Common myeloid progenitor, CD34-positive (primary cell): Measurements from ENCODE around the gene EPHB1.

ENCODE experiments used
- CTCF ChIA-PET: fragments of 350-600 bp; sonication (Branson Sonifier 250); formaldehyde crosslinking; loops from one replicate; lab custom pipeline; 2021; ENCODE audit warnings: antibody characterized with exemption; lab: Charles Lee
- POLR2A ChIA-PET: fragments of 350-600 bp; sonication (Branson Sonifier 250); formaldehyde crosslinking; loops from one replicate; lab custom pipeline; 2021; ENCODE audit warnings: antibody characterized with exemption; lab: Charles Lee
- DNase-seq, 3 donors: peaks; one replicate each; pipeline versions ENCODE4 v3.0.0 to v3.0.0-alpha.2; 2013
- H3K27ac ChIP-seq, 2 experiments: 1 replicate in 1 of 2; 2 replicates in 1 of 2; pipeline ENCODE4 v1.7.0; 2013; ENCODE audit warnings: inconsistent platforms in 2 of 2, low read length in 2 of 2, mild to moderate bottlenecking in 2 of 2, low read depth in 1 of 2, moderate library complexity in 1 of 2; ENCODE audit not compliant: severe bottlenecking in 2 of 2, insufficient read depth in 1 of 2, poor library complexity in 1 of 2
- H3K27me3 ChIP-seq, 5 experiments: replicated peaks in 2 of 5; 1 replicate in 3 of 5; 2 replicates in 2 of 5; pipeline versions ENCODE4 v1.6.1 to v1.7.0; 2013; ENCODE audit warnings: low read length in 4 of 5, mild to moderate bottlenecking in 2 of 5, moderate library complexity in 2 of 5, inconsistent platforms in 1 of 5; ENCODE audit not compliant: insufficient read depth in 5 of 5, control insufficient read depth in 4 of 5
- H3K36me3 ChIP-seq, 4 experiments: 1 replicate in 2 of 4; 2 replicates in 2 of 4; pipeline versions ENCODE4 v1.6.1 to v1.7.0; 2013; ENCODE audit warnings: low read length in 3 of 4, control low read depth in 1 of 4, mild to moderate bottlenecking in 1 of 4; ENCODE audit not compliant: control insufficient read depth in 4 of 4, insufficient read depth in 4 of 4
- H3K4me1 ChIP-seq, 4 experiments: 1 replicate in 3 of 4; 2 replicates in 1 of 4; pipeline versions ENCODE4 v1.6.1 to v1.7.1; 2013; ENCODE audit warnings: low read length in 3 of 4, mild to moderate bottlenecking in 3 of 4, control low read depth in 1 of 4, inconsistent platforms in 1 of 4, moderate library complexity in 1 of 4; ENCODE audit not compliant: control insufficient read depth in 4 of 4, insufficient read depth in 4 of 4; ENCODE audit errors: control extremely low read depth in 1 of 4
- H3K4me3 ChIP-seq, 7 experiments: 1 replicate in 4 of 7; 2 replicates in 3 of 7; pipeline versions ENCODE4 v1.5.1 to v1.7.0; 2013; ENCODE audit warnings: mild to moderate bottlenecking in 7 of 7, low read length in 6 of 7, moderate library complexity in 6 of 7, inconsistent platforms in 2 of 7, low read depth in 2 of 7, control low read depth in 1 of 7; ENCODE audit not compliant: insufficient read depth in 4 of 7, control insufficient read depth in 1 of 7; ENCODE audit errors: extremely low read depth in 1 of 7
- H3K9me3 ChIP-seq, 5 experiments: 1 replicate in 4 of 5; 2 replicates in 1 of 5; pipeline versions ENCODE4 v1.6.1 to v1.7.1; 2013; ENCODE audit warnings: low read length in 4 of 5, mild to moderate bottlenecking in 2 of 5, inconsistent platforms in 1 of 5, low read depth in 1 of 5, moderate library complexity in 1 of 5; ENCODE audit not compliant: control insufficient read depth in 4 of 5, insufficient read depth in 2 of 5; ENCODE audit errors: control extremely low read depth in 1 of 5
- WGBS: methylation state at CpG from one replicate; pipeline ENCODE4 v1.1.5; 2013; ENCODE audit not compliant: insufficient coverage; 5-methylcytosine and 5-hydroxymethylcytosine counted together

Gene EPHB1

DNA sequence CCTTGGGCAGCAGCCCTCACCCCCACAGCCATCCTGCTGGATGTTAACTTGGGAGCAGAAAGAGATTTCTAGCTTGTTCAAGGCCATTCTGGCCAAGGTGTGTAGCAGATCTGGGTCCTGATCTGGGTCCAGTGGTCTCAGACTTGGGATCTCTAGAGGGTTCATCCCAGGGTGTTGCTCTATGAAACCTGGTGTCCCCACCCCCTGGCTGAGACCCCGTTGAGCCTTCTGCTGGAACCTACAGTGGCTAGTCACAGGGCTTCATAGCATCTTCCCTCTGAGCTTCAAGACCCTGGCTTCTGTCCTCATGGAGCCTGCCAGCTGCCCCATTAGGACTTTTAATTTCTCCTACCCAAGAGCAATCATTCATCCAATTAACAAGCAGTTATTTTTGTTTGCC lies 64.3 kb downstream of the EPHB1 start:
- no peak for DNase-seq
- H3K27me3 ChIP-seq: no peaks in the 10 kb centered on the region
- no peaks in the 10 kb centered on the region for H3K9me3 ChIP-seq
- no peaks in the 10 kb centered on the region for H3K36me3 ChIP-seq
- ChIA-PET CTCF (interaction anchor here (1.4 to 1.8 kb wide), 2 partner anchors 10 to 644 kb away, joined by 3 to 5 read pairs; no protein-coding TSS in a partner anchor), POLR2A (no interaction called here)
- H3K4me3 ChIP-seq: no peak overlapping the region
- no peak overlapping the region for H3K27ac ChIP-seq
- H3K4me1 ChIP-seq: peaks cover 0 to 5% (median 2%) of the 10 kb centered on the region in 4 experiments
- WGBS: 100% methylated on average over 1 of the region's 1 CpG

DNA sequence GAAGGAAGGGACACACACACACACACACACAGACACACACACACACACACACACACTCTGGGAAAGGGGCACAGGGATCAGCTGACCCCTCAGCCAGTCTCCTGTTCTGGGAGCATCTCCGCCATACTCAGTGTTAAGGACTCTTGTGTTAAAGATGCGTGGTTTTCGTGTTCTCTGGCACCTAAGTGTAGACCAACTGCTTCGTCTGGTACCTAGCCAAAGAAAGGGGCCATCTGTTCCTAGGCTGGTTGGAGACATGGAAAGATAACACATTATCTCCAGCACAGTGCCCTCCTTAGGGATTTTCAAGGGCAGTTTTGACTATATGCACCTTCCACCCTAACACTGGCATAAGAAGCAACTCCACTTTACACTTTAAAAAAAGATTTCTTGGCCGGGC lies 65.1 kb downstream of the EPHB1 start:
- H3K27ac ChIP-seq: no peak overlapping the region
- no peaks in the 10 kb centered on the region for H3K27me3 ChIP-seq
- H3K4me3 ChIP-seq: no peak overlapping the region
- peaks cover 0 to 10% (median 3%) of the 10 kb centered on the region in 4 experiments for H3K4me1 ChIP-seq
- H3K9me3 ChIP-seq: no peaks in the 10 kb centered on the region
- CTCF ChIA-PET: interaction anchor here (1.8 kb wide), 1 partner anchor 644 kb away, joined by 5 read pairs; no protein-coding TSS in a partner anchor
- 98% methylated on average over 4 of the region's 5 CpGs for WGBS
- DNase-seq: no peak
- H3K36me3 ChIP-seq: no peaks in the 10 kb centered on the region
- POLR2A ChIA-PET: no interaction called here

DNA sequence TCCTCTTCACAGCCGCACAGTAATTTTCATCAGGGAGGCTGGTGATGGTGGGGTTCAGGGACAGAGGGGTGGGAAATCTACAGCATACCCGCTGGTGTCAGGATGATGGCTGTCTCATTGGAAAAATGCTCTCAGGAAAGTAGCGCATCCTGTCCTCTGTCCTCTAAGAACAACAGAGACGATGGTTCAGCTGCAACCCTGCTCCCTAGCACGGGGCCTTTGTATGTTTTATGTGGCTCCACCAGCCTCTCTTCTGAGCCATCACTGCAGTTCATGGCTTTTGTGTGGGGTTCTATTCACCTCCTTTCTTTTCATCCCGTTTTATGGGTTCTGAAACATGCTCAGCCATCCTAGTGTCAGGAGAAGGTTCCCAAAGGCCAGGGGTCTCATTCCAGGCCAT lies 68.9 kb downstream of the EPHB1 start:
- H3K4me3 ChIP-seq: no peak overlapping the region
- POLR2A ChIA-PET: no interaction called here
- no peak overlapping the region for H3K27ac ChIP-seq
- peaks cover 0 to 10% (median 3%) of the 10 kb centered on the region in 4 experiments for H3K4me1 ChIP-seq
- CTCF ChIA-PET: no interaction called here
- H3K27me3 ChIP-seq: no peaks in the 10 kb centered on the region
- no peaks in the 10 kb centered on the region for H3K36me3 ChIP-seq
- WGBS: 94% methylated on average over 5 of the region's 6 CpGs
- no peak for DNase-seq
- no peaks in the 10 kb centered on the region for H3K9me3 ChIP-seq

DNA sequence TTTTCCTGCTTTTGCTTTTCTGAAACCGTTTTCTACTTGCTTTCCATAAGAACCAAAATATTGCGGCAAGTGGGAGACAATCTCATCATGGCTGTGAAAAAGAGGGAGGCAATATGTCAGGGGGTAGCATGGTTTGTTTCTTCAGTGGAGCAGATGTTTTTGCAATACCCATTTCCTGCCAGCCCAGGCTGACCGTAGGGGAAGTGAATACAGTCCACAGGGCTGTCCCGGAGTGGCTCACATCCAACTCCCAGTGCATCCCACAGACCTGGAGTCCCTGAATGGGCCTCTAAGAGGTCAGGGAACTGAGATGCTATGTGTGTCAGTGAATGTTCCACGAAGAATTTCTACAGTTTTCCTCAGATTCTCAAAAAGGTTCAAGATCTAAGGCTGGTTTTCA lies 69.6 kb downstream of the EPHB1 start:
- WGBS: 0% methylated on average over 1 of the region's 5 CpGs
- Histone ChIP-seq H3K4me3 (no peak overlapping the region), H3K9me3 (no peaks in the 10 kb centered on the region), H3K27me3 (no peaks in the 10 kb centered on the region), H3K36me3 (no peaks in the 10 kb centered on the region), H3K27ac (no peak overlapping the region), H3K4me1 (peaks cover 0 to 10% (median 3%) of the 10 kb centered on the region in 4 experiments)
- ChIA-PET CTCF (no interaction called here), POLR2A (no interaction called here)
- DNase-seq: peak in 2 of 3 donors; percentile 12 to 23

DNA sequence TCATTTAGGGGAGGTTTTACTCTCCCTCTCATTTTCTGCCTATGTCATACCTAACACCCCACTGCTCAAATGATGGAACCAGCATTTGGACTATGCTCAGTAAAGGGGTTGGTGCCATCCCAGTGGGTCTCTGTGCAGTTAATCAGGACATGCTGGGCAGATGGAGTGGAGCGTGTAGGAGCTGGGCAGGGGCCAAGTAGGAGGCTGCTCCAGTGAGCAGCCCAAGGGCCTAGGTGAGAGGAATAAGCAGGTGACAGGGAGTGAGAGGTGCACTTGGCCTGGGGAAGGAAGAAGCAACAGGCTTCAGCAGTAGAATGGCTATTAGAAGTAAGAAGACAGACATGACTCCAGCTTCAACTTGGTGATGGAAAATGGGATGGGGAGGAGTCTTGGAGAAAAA lies 72.2 kb downstream of the EPHB1 start:
- DNase-seq: no peak
- WGBS: 100% methylated on average over 1 of the region's 1 CpG
- Histone ChIP-seq H3K4me1 (peaks cover 0 to 10% (median 3%) of the 10 kb centered on the region in 4 experiments), H3K4me3 (no peak overlapping the region), H3K27ac (no peak overlapping the region), H3K27me3 (no peaks in the 10 kb centered on the region), H3K9me3 (no peaks in the 10 kb centered on the region), H3K36me3 (no peaks in the 10 kb centered on the region)
- ChIA-PET CTCF (no interaction called here), POLR2A (no interaction called here)

DNA sequence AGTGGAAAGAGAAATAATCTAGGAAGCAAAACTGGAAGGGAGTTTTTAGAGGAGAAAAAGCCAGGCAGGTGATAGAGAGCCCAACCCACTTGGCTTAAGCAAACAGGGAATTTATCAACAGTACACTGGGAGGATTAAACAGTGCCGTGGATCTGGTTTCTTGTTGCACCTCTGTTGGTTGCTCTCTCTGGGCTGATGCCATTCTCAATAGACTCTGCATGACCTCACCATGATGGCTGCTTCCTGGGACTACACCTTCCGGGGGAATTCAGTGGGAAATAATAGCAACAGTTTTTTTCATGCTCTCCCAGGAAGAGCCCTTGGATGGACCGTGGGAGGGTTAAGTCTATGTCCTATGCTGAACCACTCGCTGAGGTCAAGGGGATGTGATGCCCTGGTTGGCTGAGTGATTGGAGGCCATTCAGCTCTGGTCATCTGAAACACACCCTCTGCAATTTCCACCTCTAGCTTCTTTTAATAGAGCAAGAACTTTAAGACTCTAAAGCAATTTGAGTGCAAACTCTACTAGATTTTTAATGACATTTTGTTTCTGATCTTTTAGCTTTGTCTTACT lies 74.2 kb downstream of the EPHB1 start:
- 96% methylated on average over 4 of the region's 4 CpGs for WGBS
- CTCF ChIA-PET: no interaction called here

DNA sequence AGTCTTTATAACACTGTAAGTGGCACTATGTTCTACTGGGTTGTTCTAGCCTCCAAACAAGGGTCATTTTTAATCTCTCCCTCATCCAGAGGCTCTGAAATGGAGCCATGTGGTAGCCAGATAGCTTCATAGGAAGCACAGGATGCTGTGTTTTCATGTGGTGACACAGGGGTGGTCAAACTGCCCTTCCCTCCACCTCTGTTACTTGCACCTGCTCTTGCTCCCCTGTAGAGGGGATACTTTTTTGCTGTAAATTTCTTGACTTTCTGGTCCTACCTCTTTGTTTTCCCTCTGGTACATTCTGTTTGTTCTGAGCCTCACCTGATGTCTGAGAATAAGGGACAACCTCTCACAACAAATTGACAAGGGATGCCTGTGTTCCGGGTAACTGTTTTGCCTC lies 76.8 kb downstream of the EPHB1 start:
- no peak overlapping the region for H3K4me3 ChIP-seq
- no peak overlapping the region for H3K27ac ChIP-seq
- H3K9me3 ChIP-seq: no peaks in the 10 kb centered on the region
- WGBS: 85% methylated on average over 1 of the region's 1 CpG
- ChIA-PET CTCF (interaction anchor here (0.9 kb wide), 1 partner anchor 77 kb away, joined by 4 read pairs; the partner anchor contains the start of gene EPHB1), POLR2A (no interaction called here)
- no peak for DNase-seq
- H3K36me3 ChIP-seq: no peaks in the 10 kb centered on the region
- no peaks in the 10 kb centered on the region for H3K4me1 ChIP-seq
- H3K27me3 ChIP-seq: peaks cover 0 to 2% (median 0%) of the 10 kb centered on the region in 5 experiments

More for the DNA sequence above, 74.2 kb downstream of the EPHB1 start:
- no peak overlapping the region for H3K27ac ChIP-seq
- no peak overlapping the region for H3K4me3 ChIP-seq
- peaks cover 0 to 6% (median 2%) of the 10 kb centered on the region in 4 experiments for H3K4me1 ChIP-seq
- no peaks in the 10 kb centered on the region for H3K9me3 ChIP-seq
- POLR2A ChIA-PET: no interaction called here
- DNase-seq: no peak
- no peaks in the 10 kb centered on the region for H3K36me3 ChIP-seq
- peaks cover 0 to 2% (median 0%) of the 10 kb centered on the region in 5 experiments for H3K27me3 ChIP-seq
